ENCODE results near the gene ZNF474. TPM values are rescaled to one million over a fixed set of nuclear protein-coding genes. Genes with fewer than 3 reads are reported as not detected.

ZNF474 gene
- total RNA-seq, 1 experiment from 2014 or later = 0.36 TPM

DNA sequence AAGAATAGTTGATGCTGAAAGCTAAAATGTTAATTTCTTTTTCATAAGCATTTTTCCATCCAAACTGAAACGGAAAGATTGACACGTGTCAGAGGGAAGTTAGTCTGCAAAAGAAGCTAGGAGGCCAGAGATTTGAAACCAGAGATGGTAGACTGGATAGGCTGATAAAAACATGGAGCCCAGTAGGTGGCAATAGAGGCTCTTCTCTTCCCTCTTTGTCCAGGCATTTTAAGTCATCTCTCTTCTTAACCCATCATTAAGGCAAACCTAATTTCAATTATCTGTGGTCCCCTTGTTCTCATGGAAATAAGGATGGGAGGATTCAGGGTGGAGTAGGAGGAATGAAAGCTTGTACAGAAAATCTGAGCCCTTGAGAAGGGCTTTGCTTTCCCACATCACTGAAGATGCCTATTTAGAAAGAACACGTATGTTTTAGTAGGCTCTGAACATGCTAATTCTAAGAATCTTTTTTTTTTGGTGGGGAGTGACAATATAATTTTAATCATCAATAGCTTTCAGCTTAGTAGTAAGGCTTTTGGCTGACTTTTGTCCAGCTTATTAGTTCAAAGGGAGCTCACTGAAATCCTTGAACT is 66.6 kb downstream of the ZNF474 start:
- H3K36me3 ChIP-seq (ENCODE audit: low read depth, low read length) = no peaks in the 10 kb centered on the region
- no peaks in the 10 kb centered on the region for H3F3A ChIP-seq (ENCODE audit: low read length, unreplicated experiment)
- CTCF ChIA-PET = interaction anchor here (0.6 kb wide), 1 partner anchor 267 kb away, joined by 3 read pairs; no protein-coding TSS in a partner anchor
- H3K27ac ChIP-seq (ENCODE audit: low read length) = no peak overlapping the region
- 0 out of 2 replicates have a peak, but pooled peaks cover 9% of the 10 kb centered on the region for H3K27me3 ChIP-seq (ENCODE audit: low read length)
- intact Hi-C loops (cut with micrococcal nuclease) = loop anchor here (1.0 to 10.0 kb wide), 2 partner anchors 219 to 299 kb away; no protein-coding TSS in a partner anchor
- no peaks in the 10 kb centered on the region for H4K20me1 ChIP-seq (ENCODE audit: low read length)
- H3K79me2 ChIP-seq (ENCODE audit: low read length) = no peaks in the 10 kb centered on the region
- TF ChIP-seq CTCF (conservative IDR thresholded peaks at IDR 0.05; ENCODE audit: low read depth, low read length) (peak; percentile 65), EZH2phosphoT487 (IDR thresholded peaks at IDR 0.05; ENCODE audit: borderline replicate concordance, low read length) (no peak)
- no peak overlapping the region for H3K4me2 ChIP-seq (ENCODE audit: low read length)
- no peak overlapping the region for H3K9ac ChIP-seq (ENCODE audit: low read length)
- BruUV-seq (replicated peaks) = no TSS peak
- peak; percentile 71 for ATAC-seq
- H3K9me2 ChIP-seq (replicated peaks; ENCODE audit: low read length) = no peaks in the 10 kb centered on the region
- H3K4me3 ChIP-seq (ENCODE audit: low read length) = no peak overlapping the region
- DNase-seq = peak; percentile 57
- no peaks in the 10 kb centered on the region for H3K9me3 ChIP-seq (ENCODE audit: low read length)
- H2AFZ ChIP-seq (ENCODE audit: low read length) = no peak overlapping the region
- H3K4me1 ChIP-seq (ENCODE audit: insufficient read depth, low read length) = no peaks in the 10 kb centered on the region
- POLR2A ChIA-PET (ENCODE audit: unreplicated experiment) = no interaction called here

DNA sequence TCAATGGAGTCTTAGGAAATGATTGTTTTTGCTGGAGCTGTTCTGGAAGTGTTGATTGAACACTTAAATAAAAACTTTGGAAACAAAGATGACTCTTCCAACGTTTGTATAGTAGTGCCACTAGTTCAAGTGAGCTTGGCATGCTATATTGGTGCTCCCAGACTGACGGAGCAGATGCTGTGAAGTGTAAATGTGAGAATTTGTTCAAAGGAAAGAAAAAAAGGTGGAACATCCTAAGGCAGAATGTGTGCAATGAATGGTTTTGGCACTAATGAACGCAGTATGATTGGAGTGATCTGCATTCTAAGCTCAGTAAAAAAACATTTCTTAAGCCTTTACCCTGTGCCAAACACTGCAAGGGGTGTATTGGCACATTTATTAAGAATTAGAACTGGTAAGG is 69.8 kb downstream of the ZNF474 start:
- Histone ChIP-seq H3K27me3 (ENCODE audit: low read length) (peaks cover 9% of the 10 kb centered on the region; the same call in 1 of the 2 replicates), H3K4me3 (ENCODE audit: low read length) (no peak overlapping the region), H3K9me3 (ENCODE audit: low read length) (no peaks in the 10 kb centered on the region), H3K9me2 (replicated peaks; ENCODE audit: low read length) (no peaks in the 10 kb centered on the region), H3K9ac (ENCODE audit: low read length) (no peak overlapping the region), H3F3A (ENCODE audit: low read length, unreplicated experiment) (no peaks in the 10 kb centered on the region), H3K79me2 (ENCODE audit: low read length) (no peaks in the 10 kb centered on the region), H3K27ac (ENCODE audit: low read length) (no peak overlapping the region), H4K20me1 (ENCODE audit: low read length) (no peaks in the 10 kb centered on the region), H3K4me2 (ENCODE audit: low read length) (no peak overlapping the region), H3K4me1 (ENCODE audit: insufficient read depth, low read length) (no peaks in the 10 kb centered on the region), H3K36me3 (ENCODE audit: low read depth, low read length) (no peaks in the 10 kb centered on the region), H2AFZ (ENCODE audit: low read length) (no peak overlapping the region)
- DNase-seq (no peak), ATAC-seq (no peak)
- intact Hi-C loops (cut with micrococcal nuclease) = loop anchor here (10.0 kb wide), 1 partner anchor 296 kb away; no protein-coding TSS in a partner anchor
- POLR2A ChIA-PET (ENCODE audit: unreplicated experiment) = no interaction called here
- CTCF ChIA-PET = no interaction called here
- no TSS peak for BruUV-seq (replicated peaks)
- TF ChIP-seq CTCF (conservative IDR thresholded peaks at IDR 0.05; ENCODE audit: low read depth, low read length) (no peak), EZH2phosphoT487 (IDR thresholded peaks at IDR 0.05; ENCODE audit: borderline replicate concordance, low read length) (no peak), EZH2 (IDR thresholded peaks at IDR 0.05; ENCODE audit: low read length, unreplicated experiment) (no peak)

DNA sequence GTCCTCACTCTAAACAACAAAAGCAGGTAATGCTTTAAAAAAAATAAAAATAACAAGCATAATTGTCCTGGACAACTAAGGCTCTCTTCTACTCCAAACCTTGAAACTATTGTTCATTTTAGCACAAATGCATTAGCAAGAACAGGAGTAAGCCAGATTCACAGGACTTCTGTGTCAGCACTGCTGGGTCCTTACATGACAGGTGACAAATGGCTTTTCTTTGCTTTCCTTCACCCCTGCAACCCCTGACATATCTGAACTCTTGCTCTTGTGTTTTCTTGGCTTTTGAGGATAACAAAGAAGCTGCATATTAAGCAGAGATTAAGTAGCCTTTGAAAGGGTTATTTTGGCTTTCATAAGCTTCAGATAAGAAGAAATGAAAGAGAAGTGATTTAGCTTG is 71.1 kb downstream of the ZNF474 start:
- BruUV-seq (replicated peaks) = no TSS peak
- CTCF ChIA-PET = no interaction called here
- ATAC-seq = no peak
- H3K9ac ChIP-seq (ENCODE audit: low read length) = no peak overlapping the region
- H3K27me3 ChIP-seq (ENCODE audit: low read length) = peaks cover 9% of the 10 kb centered on the region; the same call in 1 of the 2 replicates
- TF ChIP-seq EZH2phosphoT487 (IDR thresholded peaks at IDR 0.05; ENCODE audit: borderline replicate concordance, low read length) = no peak
- TF ChIP-seq CTCF (conservative IDR thresholded peaks at IDR 0.05; ENCODE audit: low read depth, low read length) = no peak
- POLR2A ChIA-PET (ENCODE audit: unreplicated experiment) = no interaction called here
- no peaks in the 10 kb centered on the region for H3K9me2 ChIP-seq (replicated peaks; ENCODE audit: low read length)
- no peaks in the 10 kb centered on the region for H3K79me2 ChIP-seq (ENCODE audit: low read length)
- H2AFZ ChIP-seq (ENCODE audit: low read length) = no peak overlapping the region
- DNase-seq = no peak
- H3K9me3 ChIP-seq (ENCODE audit: low read length) = no peaks in the 10 kb centered on the region
- H3K4me3 ChIP-seq (ENCODE audit: low read length) = no peak overlapping the region
- no peaks in the 10 kb centered on the region for H3K36me3 ChIP-seq (ENCODE audit: low read depth, low read length)
- intact Hi-C loops (cut with micrococcal nuclease) = no loop called here
- no peak overlapping the region for H3K27ac ChIP-seq (ENCODE audit: low read length)
- no peaks in the 10 kb centered on the region for H3K4me1 ChIP-seq (ENCODE audit: insufficient read depth, low read length)
- H3K4me2 ChIP-seq (ENCODE audit: low read length) = no peak overlapping the region
- no peaks in the 10 kb centered on the region for H3F3A ChIP-seq (ENCODE audit: low read length, unreplicated experiment)
- H4K20me1 ChIP-seq (ENCODE audit: low read length) = no peaks in the 10 kb centered on the region

All from PC-3 (cell line).